PC-9 (cell line): ENCODE results near the gene IL4I1.

Experiments
- CTCF ChIP-seq: fragments of 200-600 bp; sonication (generic); conservative IDR thresholded peaks from 2 replicates; pipeline ENCODE4 v1.6.1; 2017; ENCODE audit warnings: mixed run types, antibody characterized with exemption, mild to moderate bottlenecking, moderate library complexity
- EZH2 ChIP-seq: fragments of 200-600 bp; sonication (generic); IDR thresholded peaks from 2 replicates; pipeline ENCODE4 v1.8.0; 2017; ENCODE audit warnings: antibody characterized with exemption, low read depth

DNA sequence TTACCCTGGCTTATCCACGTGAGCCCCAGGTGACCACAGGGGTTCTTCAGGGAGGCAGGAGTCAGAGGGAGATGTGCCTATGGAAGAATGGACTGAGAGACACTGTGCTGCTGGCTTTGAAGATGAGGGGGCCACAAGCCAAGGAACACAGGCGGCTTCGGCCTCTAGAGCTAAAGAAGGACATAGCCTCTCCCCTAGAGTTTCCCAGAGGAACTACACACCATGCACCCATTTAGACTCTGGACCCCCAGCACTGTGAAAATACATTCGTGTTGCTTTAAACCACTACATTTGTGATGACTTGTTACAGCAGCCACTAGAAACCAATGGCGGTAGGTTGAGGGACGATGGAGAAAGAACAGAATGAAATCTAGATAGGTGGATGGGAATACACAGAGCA, 18.6 kb upstream of the IL4I1 start:
- TF ChIP-seq EZH2 (no peak), CTCF (peak; percentile 34; the same call in 1 of the 2 replicates)
